OCI-LY1 (cell line): Measurements from ENCODE around the gene RND2.

ENCODE experiments used
- H2AFZ ChIP-seq: fragments of 200-600 bp; sonication (generic), shearing (Covaris generic); 2 replicates; pipeline ENCODE4 v1.6.0; 2014; ENCODE audit warnings: antibody characterized with exemption, mild to moderate bottlenecking, low read length
- H3F3A ChIP-seq: fragments of 200-600 bp; sonication (generic), shearing (Covaris generic); 2 replicates; pipeline ENCODE4 v1.6.0; 2014; ENCODE audit warnings: mild to moderate bottlenecking, antibody characterized with exemption, low read length, moderate library complexity; ENCODE audit not compliant: insufficient read depth
- H3K27ac ChIP-seq: fragments of 200-600 bp; sonication (generic); 2 replicates; pipeline ENCODE4 v1.5.1; 2014; ENCODE audit warnings: low read length, mixed run types, mild to moderate bottlenecking, low read depth; ENCODE audit not compliant: poor library complexity, severe bottlenecking
- H3K27me3 ChIP-seq: fragments of 200-600 bp; sonication (generic); 2 replicates; pipeline ENCODE4 v1.6.0; 2014; ENCODE audit warnings: antibody characterized with exemption, mild to moderate bottlenecking, low read length, moderate library complexity; ENCODE audit not compliant: insufficient read depth
- H3K36me3 ChIP-seq: fragments of 200-600 bp; sonication (generic); 2 replicates; pipeline ENCODE4 v1.6.1; 2014; ENCODE audit warnings: mild to moderate bottlenecking, antibody characterized with exemption, low read length, moderate library complexity, mixed read lengths; ENCODE audit not compliant: insufficient read depth
- H3K4me1 ChIP-seq: fragments of 200-600 bp; sonication (generic); 2 replicates; pipeline ENCODE4 v1.5.1; 2014; ENCODE audit warnings: mild to moderate bottlenecking, low read length, moderate library complexity; ENCODE audit not compliant: insufficient read depth, severe bottlenecking
- H3K4me2 ChIP-seq: fragments of 200-600 bp; sonication (generic), shearing (Covaris generic); 2 replicates; pipeline ENCODE4 v1.6.1; 2014; ENCODE audit warnings: low read length
- H3K4me3 ChIP-seq: fragments of 200-600 bp; sonication (generic); 2 replicates; pipeline ENCODE4 v1.5.1; 2014; ENCODE audit warnings: low read length, low read depth, mild to moderate bottlenecking, mixed read lengths; ENCODE audit not compliant: poor library complexity, severe bottlenecking
- H3K79me2 ChIP-seq: fragments of 200-600 bp; shearing (Covaris generic); 2 replicates; pipeline ENCODE4 v1.6.1; 2016; ENCODE audit warnings: mixed run types, low read length, mixed read lengths; ENCODE audit not compliant: insufficient read depth
- H3K9ac ChIP-seq: fragments of 200-600 bp; sonication (generic), shearing (Covaris generic); 2 replicates; pipeline ENCODE4 v1.6.1; 2014; ENCODE audit warnings: mild to moderate bottlenecking, low read length, mixed read lengths
- H3K9me2 ChIP-seq: fragments of 200-600 bp; sonication (generic), shearing (Covaris generic); 2 replicates; pipeline ENCODE4 v1.6.1; 2014; ENCODE audit warnings: low read depth, mild to moderate bottlenecking, low read length, mixed read lengths
- H3K9me3 ChIP-seq: fragments of 200-600 bp; shearing (Covaris generic); 2 replicates; pipeline ENCODE4 v1.6.1; 2014; ENCODE audit warnings: low read length, mixed read lengths
- H4K20me1 ChIP-seq: fragments of 200-600 bp; sonication (generic), shearing (Covaris generic); 2 replicates; pipeline ENCODE4 v1.6.0; 2016; ENCODE audit warnings: mild to moderate bottlenecking, low read length; ENCODE audit not compliant: insufficient read depth
- EZH2 ChIP-seq: fragments of 200-600 bp; sonication (generic), shearing (Covaris generic); IDR thresholded peaks from 2 replicates; pipeline ENCODE4 v1.8.0; 2017; ENCODE audit warnings: borderline replicate concordance, mixed run types, mild to moderate bottlenecking, antibody characterized with exemption, low read length, moderate library complexity, mixed read lengths
- TF ChIP-seq, protein P1 (sequence below): fragments of 200-600 bp; sonication (generic), shearing (Covaris generic); IDR thresholded peaks from 2 replicates; pipeline ENCODE4 v1.5.1; 2017; ENCODE audit warnings: mild to moderate bottlenecking, antibody characterized with exemption, low read length, moderate library complexity, mixed read lengths

Gene RND2

DNA sequence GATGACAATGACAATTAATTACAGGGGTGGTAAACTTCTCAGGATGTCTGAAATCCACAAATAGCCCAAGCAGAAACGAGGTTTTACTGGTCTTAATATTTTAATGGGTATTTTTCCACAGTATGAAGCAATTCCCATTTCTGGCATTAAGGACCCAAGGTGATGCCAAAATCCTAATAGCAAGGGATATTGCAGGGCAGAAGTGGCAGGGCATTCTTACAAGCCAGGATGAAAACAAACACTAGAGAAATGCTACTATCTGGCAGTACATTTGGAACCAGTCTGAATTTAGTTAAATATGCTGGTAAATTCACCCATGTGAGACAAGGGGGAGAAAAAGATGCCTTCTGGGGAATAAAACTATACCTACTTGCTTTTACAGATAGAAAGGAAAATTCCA is 45.2 kb downstream of the RND2 start:
- peaks cover 75% of the 10 kb centered on the region for H3K36me3 ChIP-seq

DNA sequence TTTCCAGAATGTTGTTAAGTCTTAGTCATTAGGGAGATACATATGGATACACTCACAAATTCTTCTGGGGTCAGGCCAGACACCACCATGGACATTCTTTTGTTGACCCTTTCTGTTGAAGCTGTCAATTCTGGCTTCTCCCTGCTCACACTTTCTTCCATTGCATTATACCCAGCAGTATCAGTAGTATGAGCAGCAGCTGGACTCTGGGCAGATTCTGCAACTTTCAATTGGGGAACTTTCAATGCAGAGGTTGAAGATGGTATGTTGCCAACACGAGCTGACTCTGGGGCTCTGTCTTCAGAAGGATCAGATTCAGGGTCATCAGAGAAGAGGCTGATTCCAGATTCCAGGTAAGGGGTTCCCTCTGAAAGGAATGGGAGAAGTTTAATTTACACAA is 45.8 kb downstream of the RND2 start:
- H3K27ac ChIP-seq = no peak overlapping the region
- H4K20me1 ChIP-seq = no peaks in the 10 kb centered on the region
- H3K4me1 ChIP-seq = no peaks in the 10 kb centered on the region
- H3K4me3 ChIP-seq = no peak overlapping the region
- TF ChIP-seq, protein P1, sequence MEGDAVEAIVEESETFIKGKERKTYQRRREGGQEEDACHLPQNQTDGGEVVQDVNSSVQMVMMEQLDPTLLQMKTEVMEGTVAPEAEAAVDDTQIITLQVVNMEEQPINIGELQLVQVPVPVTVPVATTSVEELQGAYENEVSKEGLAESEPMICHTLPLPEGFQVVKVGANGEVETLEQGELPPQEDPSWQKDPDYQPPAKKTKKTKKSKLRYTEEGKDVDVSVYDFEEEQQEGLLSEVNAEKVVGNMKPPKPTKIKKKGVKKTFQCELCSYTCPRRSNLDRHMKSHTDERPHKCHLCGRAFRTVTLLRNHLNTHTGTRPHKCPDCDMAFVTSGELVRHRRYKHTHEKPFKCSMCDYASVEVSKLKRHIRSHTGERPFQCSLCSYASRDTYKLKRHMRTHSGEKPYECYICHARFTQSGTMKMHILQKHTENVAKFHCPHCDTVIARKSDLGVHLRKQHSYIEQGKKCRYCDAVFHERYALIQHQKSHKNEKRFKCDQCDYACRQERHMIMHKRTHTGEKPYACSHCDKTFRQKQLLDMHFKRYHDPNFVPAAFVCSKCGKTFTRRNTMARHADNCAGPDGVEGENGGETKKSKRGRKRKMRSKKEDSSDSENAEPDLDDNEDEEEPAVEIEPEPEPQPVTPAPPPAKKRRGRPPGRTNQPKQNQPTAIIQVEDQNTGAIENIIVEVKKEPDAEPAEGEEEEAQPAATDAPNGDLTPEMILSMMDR = no peak
- TF ChIP-seq EZH2 = no peak
- H3K9me2 ChIP-seq = no peaks in the 10 kb centered on the region
- H3K36me3 ChIP-seq = peaks cover 72% of the 10 kb centered on the region
- no peaks in the 10 kb centered on the region for H3K27me3 ChIP-seq
- no peaks in the 10 kb centered on the region for H3K9me3 ChIP-seq
- H3F3A ChIP-seq = no peaks in the 10 kb centered on the region
- H3K9ac ChIP-seq = no peak overlapping the region
- no peak overlapping the region for H3K4me2 ChIP-seq
- no peak overlapping the region for H2AFZ ChIP-seq
- H3K79me2 ChIP-seq = no peaks in the 10 kb centered on the region

More for the DNA sequence above, 45.2 kb downstream of the RND2 start:
- H3K27ac ChIP-seq = no peak overlapping the region
- no peak overlapping the region for H2AFZ ChIP-seq
- H3K27me3 ChIP-seq = no peaks in the 10 kb centered on the region
- H3F3A ChIP-seq = no peaks in the 10 kb centered on the region
- H3K4me3 ChIP-seq = no peak overlapping the region
- H3K4me1 ChIP-seq = no peaks in the 10 kb centered on the region
- no peak for TF ChIP-seq EZH2
- TF ChIP-seq, protein P1 = no peak
- no peaks in the 10 kb centered on the region for H4K20me1 ChIP-seq
- no peak overlapping the region for H3K4me2 ChIP-seq
- H3K79me2 ChIP-seq = no peaks in the 10 kb centered on the region
- H3K9me2 ChIP-seq = no peaks in the 10 kb centered on the region
- H3K9me3 ChIP-seq = no peaks in the 10 kb centered on the region
- H3K9ac ChIP-seq = no peak overlapping the region

DNA sequence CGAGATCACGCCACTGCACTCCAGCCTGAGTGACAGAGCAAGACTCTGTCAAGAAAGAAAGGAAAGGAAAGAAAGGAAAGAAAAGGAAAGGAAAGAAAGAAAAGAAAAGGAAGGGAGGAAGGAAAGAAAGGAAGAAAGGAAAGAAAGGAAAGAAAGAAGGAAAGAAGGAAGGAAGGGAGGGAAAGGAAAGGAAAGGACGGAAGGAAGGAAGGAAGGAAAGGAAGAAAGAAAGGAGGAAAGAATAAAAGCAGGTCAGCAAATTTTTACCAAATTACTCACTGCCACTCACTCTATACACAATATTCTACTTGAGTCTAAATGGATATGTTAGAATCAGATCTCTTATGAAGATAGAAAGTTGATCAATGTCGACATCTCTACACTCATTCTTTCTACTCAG is 49.8 kb downstream of the RND2 start:
- Histone ChIP-seq H2AFZ (no peak overlapping the region), H3K79me2 (no peaks in the 10 kb centered on the region), H3K4me3 (no peak overlapping the region), H3K4me1 (no peaks in the 10 kb centered on the region), H3K4me2 (no peak overlapping the region), H3K9me2 (no peaks in the 10 kb centered on the region), H3K36me3 (peaks cover 61% of the 10 kb centered on the region), H3K9ac (no peak overlapping the region), H3K27ac (no peak overlapping the region), H4K20me1 (no peaks in the 10 kb centered on the region), H3F3A (no peaks in the 10 kb centered on the region), H3K27me3 (no peaks in the 10 kb centered on the region), H3K9me3 (no peaks in the 10 kb centered on the region)
- no peak for TF ChIP-seq EZH2
- TF ChIP-seq, protein P1 = no peak
